Esophagus muscularis mucosa (tissue), 4 donors: ENCODE results near the gene VIM. TPM values are rescaled to one million over a fixed set of nuclear protein-coding genes. Genes with fewer than 3 reads are reported as not detected.
"Not testable (repeated sequence)": the region's sequence is repeated elsewhere in the genome, so short reads cannot be mapped to it uniquely, and the experiment has no call there.

Experiments
- DNase-seq: peaks from one replicate; pipeline ENCODE4 v3.0.0-alpha.2; 2017; ENCODE audit errors: extremely low spot score
- H3K27ac ChIP-seq, 4 donors: fragments of 200-600 bp; sonication (generic); replicated peaks in 1 of 4; 1 replicate in 3 of 4; 2 replicates in 1 of 4; pipeline ENCODE4 v1.5.1; 2016 to 2019; ENCODE audit warnings: mild to moderate bottlenecking in 1 of 4
- H3K27me3 ChIP-seq, 4 donors: fragments of 200-600 bp; sonication (generic); one replicate each; pipeline versions ENCODE4 v1.5.1 to v1.6.0; 2016 to 2019
- H3K36me3 ChIP-seq, 4 donors: fragments of 200-600 bp; sonication (generic); one replicate each; pipeline ENCODE4 v1.5.1; 2016 to 2019
- H3K4me1 ChIP-seq, 4 donors: fragments of 200-600 bp; sonication (generic); one replicate each; pipeline ENCODE4 v1.5.1; 2016 to 2019
- H3K4me3 ChIP-seq, 4 donors: fragments of 200-600 bp; sonication (generic); 1 replicate in 2 of 4; 2 replicates in 2 of 4; pipeline ENCODE4 v1.5.1; 2016 to 2019; ENCODE audit warnings: mild to moderate bottlenecking in 4 of 4, moderate library complexity in 1 of 4
- H3K9me3 ChIP-seq, 4 donors: fragments of 200-600 bp; sonication (generic); 1 replicate in 3 of 4; 2 replicates in 1 of 4; pipeline ENCODE4 v1.5.1; 2016 to 2019
- CTCF ChIP-seq, 3 experiments: fragments of 200-600 bp in 2 of 3; fragments of 450-650 bp in 1 of 3; sonication (generic) in 2 of 3; IDR thresholded peaks; one replicate each; pipeline ENCODE4 v1.5.1; 2017 to 2019; ENCODE audit warnings: antibody characterized with exemption in 3 of 3, mild to moderate bottlenecking in 2 of 3, moderate library complexity in 1 of 3
- EP300 ChIP-seq: sonication (generic); formaldehyde crosslinking; IDR thresholded peaks from one replicate; pipeline ENCODE4 v1.6.1; 2017; ENCODE audit warnings: antibody characterized with exemption
- POLR2A ChIP-seq: fragments of 450-650 bp; IDR thresholded peaks from one replicate; pipeline ENCODE4 v1.6.1; 2017; ENCODE audit warnings: antibody characterized with exemption, moderate library complexity, mild to moderate bottlenecking, low read depth
- POLR2AphosphoS5 ChIP-seq, 2 donors: sonication (generic); formaldehyde crosslinking; IDR thresholded peaks; one replicate each; pipeline ENCODE4 v1.6.1; 2017; ENCODE audit warnings: antibody characterized with exemption in 2 of 2
- WGBS: methylation state at CpG from one replicate; pipeline ENCODE4 v1.1.5; 2018; 5-methylcytosine and 5-hydroxymethylcytosine counted together
- intact Hi-C: fragments of 100-400 bp; cut with DNase I; formaldehyde crosslinking; loops from one replicate; pipeline ENCODE4 v1.15.1; 2023
- total RNA-seq, 4 donors: library from RNA; depleted of rRNA; stranded (reverse); fragments of >200 nt; gene quantifications; one replicate each; pipeline versions ENCODE4 v1.1.0 to v1.2.1, GENCODE V29; 2016

Gene VIM
- total RNA-seq, 4 donors from 2014 or later = 1,242 to 2,218 (median 1,951) TPM

- intact Hi-C loops = loop anchor here (10.0 kb wide), 1 partner anchor 159 kb away; no protein-coding TSS in a partner anchor
- TF ChIP-seq POLR2A (no peak), EP300 (no peak), CTCF (IDR thresholded peaks at IDR 0.05) (no peak), POLR2AphosphoS5 (IDR thresholded peaks at IDR 0.05) (no peak)
- Histone ChIP-seq H3K9me3 (peaks cover 0 to 40% (median 24%) of the 10 kb centered on the region in 4 donors), H3K27ac (no peak overlapping the region), H3K27me3 (peaks cover 0 to 18% (median 0%) of the 10 kb centered on the region in 4 donors), H3K4me3 (no peak overlapping the region), H3K4me1 (no peaks in the 10 kb centered on the region), H3K36me3 (no peaks in the 10 kb centered on the region)
- WGBS = 90% methylated on average over 2 of the region's 2 CpGs
- no peak for DNase-seq
Observed at GRCh38 chr10:17265468-17265867, 37.4 kb downstream of the VIM start.

GRCh38 chr10:17266549-17266948, 38.5 kb downstream of the VIM start:
- Histone ChIP-seq H3K27me3 (peaks cover 0 to 27% (median 0%) of the 10 kb centered on the region in 4 donors), H3K9me3 (peaks cover 0 to 30% (median 24%) of the 10 kb centered on the region in 4 donors)
- 91% methylated on average over 6 of the region's 6 CpGs for WGBS
- H3K4me1 ChIP-seq, H3K36me3 ChIP-seq, H3K4me3 ChIP-seq, DNase-seq, H3K27ac ChIP-seq: not testable (repeated sequence)
- intact Hi-C loops = loop anchor here (10.0 kb wide), 1 partner anchor 158 kb away; no protein-coding TSS in a partner anchor

- H3K27ac ChIP-seq = no peak overlapping the region
- no peak for DNase-seq
- no peaks in the 10 kb centered on the region for H3K4me1 ChIP-seq
- peaks cover 0 to 8% (median 7%) of the 10 kb centered on the region in 4 donors for H3K9me3 ChIP-seq
- 98% methylated on average over 12 of the region's 12 CpGs for WGBS
- H3K36me3 ChIP-seq = no peaks in the 10 kb centered on the region
- no peak overlapping the region for H3K4me3 ChIP-seq
- peaks cover 0 to 12% (median 0%) of the 10 kb centered on the region in 4 donors for H3K27me3 ChIP-seq
- intact Hi-C loops = no loop called here
- TF ChIP-seq POLR2AphosphoS5 (IDR thresholded peaks at IDR 0.05) (no peak), POLR2A (no peak), CTCF (IDR thresholded peaks at IDR 0.05) (no peak)
Observed at GRCh38 chr10:17272648-17273047, 44.6 kb downstream of the VIM start.

- 72% methylated on average over 2 of the region's 2 CpGs for WGBS
- intact Hi-C loops = no loop called here
- no peak for DNase-seq
Observed at GRCh38 chr10:17273403-17273802, 45.4 kb downstream of the VIM start.

GRCh38 chr10:17276756-17277424, 48.8 kb downstream of the VIM start:
- DNase-seq = no peak
- intact Hi-C loops = no loop called here
- H3K36me3 ChIP-seq = no peaks in the 10 kb centered on the region
- no peaks in the 10 kb centered on the region for H3K27me3 ChIP-seq
- peaks cover 0 to 8% (median 7%) of the 10 kb centered on the region in 4 donors for H3K9me3 ChIP-seq
- H3K4me1 ChIP-seq = no peaks in the 10 kb centered on the region
- no peak for TF ChIP-seq CTCF (IDR thresholded peaks at IDR 0.05)
- no peak for TF ChIP-seq POLR2A
- H3K4me3 ChIP-seq = no peak overlapping the region
- no peak overlapping the region for H3K27ac ChIP-seq
- 89% methylated on average over 9 of the region's 9 CpGs for WGBS

More at GRCh38 chr10:17273403-17273802, 45.4 kb downstream of the VIM start:
- Histone ChIP-seq H3K4me1 (no peaks in the 10 kb centered on the region), H3K27me3 (peaks cover 0 to 11% (median 0%) of the 10 kb centered on the region in 4 donors), H3K9me3 (peaks cover 0 to 8% (median 7%) of the 10 kb centered on the region in 4 donors), H3K27ac (no peak overlapping the region), H3K4me3 (no peak overlapping the region), H3K36me3 (no peaks in the 10 kb centered on the region)
- TF ChIP-seq POLR2A = no peak
- TF ChIP-seq CTCF (IDR thresholded peaks at IDR 0.05) = no peak
- no peak for TF ChIP-seq EP300
- no peak for TF ChIP-seq POLR2AphosphoS5 (IDR thresholded peaks at IDR 0.05)
